Naive thymus-derived CD4-positive, alpha-beta T cell (primary cell): ENCODE results near the gene ABHD2. TPM values are rescaled to one million over a fixed set of nuclear protein-coding genes. Genes with fewer than 3 reads are reported as not detected.

Experiments
- ATAC-seq: fragments of 150-1000 bp; cut with Tn5 transposase; 2 replicates; pipeline ENCODE4 v1.10.0; 2021; ENCODE audit warnings: mild to moderate bottlenecking, moderate library complexity
- CTCF ChIA-PET: fragments of 350-600 bp; sonication (Branson Sonifier 250); formaldehyde crosslinking; loops from one replicate; lab custom pipeline; 2021; ENCODE audit warnings: antibody characterized with exemption; lab: Charles Lee
- POLR2A ChIA-PET: fragments of 350-600 bp; sonication (Branson Sonifier 250); formaldehyde crosslinking; loops from one replicate; lab custom pipeline; 2021; ENCODE audit warnings: antibody characterized with exemption, inconsistent platforms; lab: Charles Lee
- DNase-seq, 9 donors: peaks; one replicate each; pipeline versions ENCODE4 v3.0.0 to v3.0.0-alpha.2; 2020 to 2022; ENCODE audit warnings: mixed read lengths in 1 of 9
- H3K27ac ChIP-seq: one replicate; pipeline ENCODE4 v1.7.0; 2013; ENCODE audit warnings: mild to moderate bottlenecking, low read depth, low read length, moderate library complexity
- H3K27me3 ChIP-seq, 2 donors: one replicate each; pipeline ENCODE4 v1.7.0; 2013; ENCODE audit warnings: low read length in 2 of 2, mild to moderate bottlenecking in 2 of 2, moderate library complexity in 2 of 2; ENCODE audit not compliant: control insufficient read depth in 2 of 2, insufficient read depth in 2 of 2
- H3K36me3 ChIP-seq, 3 experiments: 1 replicate in 2 of 3; 2 replicates in 1 of 3; pipeline ENCODE4 v1.7.0; 2013; ENCODE audit warnings: low read length in 3 of 3, mild to moderate bottlenecking in 3 of 3, moderate library complexity in 1 of 3; ENCODE audit not compliant: insufficient read depth in 3 of 3, control insufficient read depth in 2 of 3
- H3K4me1 ChIP-seq, 2 donors: one replicate each; pipeline ENCODE4 v1.7.0; 2013; ENCODE audit warnings: low read length in 2 of 2, mild to moderate bottlenecking in 2 of 2, moderate library complexity in 1 of 2; ENCODE audit not compliant: control insufficient read depth in 2 of 2, insufficient read depth in 2 of 2
- H3K4me3 ChIP-seq: 2 replicates; pipeline ENCODE4 v1.7.0; 2013; ENCODE audit warnings: mild to moderate bottlenecking, low read length
- H3K9me3 ChIP-seq, 3 experiments: 1 replicate in 2 of 3; 2 replicates in 1 of 3; pipeline ENCODE4 v1.7.0; 2013; ENCODE audit warnings: low read length in 3 of 3; ENCODE audit not compliant: control insufficient read depth in 2 of 3
- H3K27ac Mint-ChIP-seq, 9 donors: one replicate each; pipeline ENCODE4 v1.8.0; 2020 to 2022; ENCODE audit warnings: mixed read lengths in 9 of 9, mild to moderate bottlenecking in 8 of 9, moderate library complexity in 5 of 9, inconsistent platforms in 2 of 9
- H3K27me3 Mint-ChIP-seq, 5 donors: one replicate each; pipeline ENCODE4 v1.8.0; 2021 to 2022; ENCODE audit warnings: mixed read lengths in 5 of 5, mild to moderate bottlenecking in 1 of 5
- H3K36me3 Mint-ChIP-seq, 5 donors: one replicate each; pipeline ENCODE4 v1.8.0; 2020 to 2022; ENCODE audit warnings: mixed read lengths in 5 of 5, mild to moderate bottlenecking in 3 of 5, inconsistent platforms in 1 of 5
- H3K4me1 Mint-ChIP-seq, 7 donors: one replicate each; pipeline ENCODE4 v1.8.0; 2020 to 2022; ENCODE audit warnings: mixed read lengths in 7 of 7, mild to moderate bottlenecking in 3 of 7, inconsistent platforms in 1 of 7
- H3K4me3 Mint-ChIP-seq, 10 donors: one replicate each; pipeline ENCODE4 v1.8.0; 2020 to 2022; ENCODE audit warnings: mild to moderate bottlenecking in 10 of 10, mixed read lengths in 10 of 10, moderate library complexity in 6 of 10, inconsistent platforms in 2 of 10
- H3K9me3 Mint-ChIP-seq, 11 donors: one replicate each; pipeline ENCODE4 v1.8.0; 2020 to 2022; ENCODE audit warnings: mixed read lengths in 11 of 11, mild to moderate bottlenecking in 4 of 11, inconsistent platforms in 1 of 11, moderate library complexity in 1 of 11
- intact Hi-C, 2 donors: fragments of 100-400 bp; cut with micrococcal nuclease; formaldehyde crosslinking; loops; one replicate each; pipeline ENCODE4 v1.15.1; 2023
- polyA plus RNA-seq, 2 donors: library from polyadenylated mRNA; unstranded; fragments of 300-500 nt; fragmentation: Illumina TruSeq; gene quantifications; one replicate each; pipeline ENCODE4 v1.2.3, GENCODE V29; 2021
- total RNA-seq, 6 experiments: library from RNA in 5 of 6; stranded (reverse) in 5 of 6; gene quantifications; 1 replicate in 5 of 6; 2 replicates in 1 of 6; pipeline ENCODE4 v1.2.3 and lab custom pipeline; 2021 to 2026

ABHD2 gene
- total and polyA plus RNA-seq, 7 experiments from 2014 or later = 19.4 to 85.0 (median 63.6) TPM

GRCh38 chr15:89186803-89187202 lies 98.5 kb downstream of the ABHD2 start:
- no peaks in the 10 kb centered on the region for H3K27me3 Mint-ChIP-seq
- Histone ChIP-seq H3K4me1 (no peaks in the 10 kb centered on the region), H3K9me3 (no peaks in the 10 kb centered on the region), H3K27me3 (no peaks in the 10 kb centered on the region), H3K27ac (no peak overlapping the region), H3K36me3 (peaks cover 4 to 73% (median 8%) of the 10 kb centered on the region in 3 experiments), H3K4me3 (no peak overlapping the region)
- peak overlapping the region in 1 of 9 donors; percentile 30 for H3K27ac Mint-ChIP-seq
- intact Hi-C loops = no loop called here
- DNase-seq (no peak), ATAC-seq (no peak)
- H3K9me3 Mint-ChIP-seq = no peaks in the 10 kb centered on the region
- CTCF ChIA-PET = no interaction called here
- H3K4me3 Mint-ChIP-seq = no peak overlapping the region
- POLR2A ChIA-PET = no interaction called here
- peaks cover 0 to 3% (median 0%) of the 10 kb centered on the region in 7 donors for H3K4me1 Mint-ChIP-seq
- H3K36me3 Mint-ChIP-seq = peaks cover 9 to 56% (median 18%) of the 10 kb centered on the region in 5 donors

DNA sequence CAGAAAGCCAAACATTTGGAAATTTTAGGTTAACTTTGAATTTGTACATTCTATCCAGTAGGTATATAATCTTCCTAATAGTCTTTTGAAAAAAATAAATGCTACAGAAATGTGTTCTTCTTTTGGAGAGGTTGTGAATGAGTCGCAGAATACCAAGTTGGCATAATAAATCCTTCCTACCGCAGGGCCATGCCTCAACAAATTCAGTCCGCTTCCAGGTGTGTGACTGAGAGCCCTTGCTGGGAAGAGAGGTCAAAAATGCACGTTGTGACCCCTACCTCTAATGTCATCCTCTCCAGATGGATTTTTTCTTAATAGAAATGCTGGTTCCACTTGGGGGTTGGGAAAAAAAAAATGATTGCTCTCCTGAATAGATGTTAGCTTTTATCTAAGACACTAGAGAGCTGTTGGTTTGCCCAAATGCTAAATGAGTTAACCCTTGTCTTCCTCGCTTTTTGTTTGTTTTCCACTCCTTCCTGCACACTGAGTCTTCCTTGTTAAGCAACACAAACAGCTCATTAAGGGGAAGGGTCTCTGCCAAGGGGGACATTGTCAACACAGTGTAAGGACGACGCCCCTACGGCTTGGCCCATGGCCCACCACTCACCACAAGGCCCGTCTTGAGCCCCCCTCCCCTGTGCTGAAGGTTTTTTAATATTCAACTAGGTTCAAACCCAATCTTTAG lies 99.2 kb downstream of the ABHD2 start:
- Mint-ChIP-seq H3K4me3 (no peak overlapping the region), H3K9me3 (no peaks in the 10 kb centered on the region), H3K4me1 (peaks cover 0 to 3% (median 0%) of the 10 kb centered on the region in 7 donors), H3K27ac (no peak overlapping the region), H3K27me3 (no peaks in the 10 kb centered on the region), H3K36me3 (peaks cover 8 to 57% (median 22%) of the 10 kb centered on the region in 5 donors)
- intact Hi-C loops = no loop called here
- Histone ChIP-seq H3K4me1 (no peaks in the 10 kb centered on the region), H3K27me3 (no peaks in the 10 kb centered on the region), H3K9me3 (no peaks in the 10 kb centered on the region), H3K4me3 (no peak overlapping the region), H3K36me3 (peaks cover 5 to 79% (median 8%) of the 10 kb centered on the region in 3 experiments), H3K27ac (no peak overlapping the region)
- DNase-seq (no peak), ATAC-seq (no peak)
- ChIA-PET CTCF (interaction anchor here (1.4 kb wide), 1 partner anchor 9 kb away, joined by 3 read pairs; no protein-coding TSS in a partner anchor), POLR2A (no interaction called here)

DNA sequence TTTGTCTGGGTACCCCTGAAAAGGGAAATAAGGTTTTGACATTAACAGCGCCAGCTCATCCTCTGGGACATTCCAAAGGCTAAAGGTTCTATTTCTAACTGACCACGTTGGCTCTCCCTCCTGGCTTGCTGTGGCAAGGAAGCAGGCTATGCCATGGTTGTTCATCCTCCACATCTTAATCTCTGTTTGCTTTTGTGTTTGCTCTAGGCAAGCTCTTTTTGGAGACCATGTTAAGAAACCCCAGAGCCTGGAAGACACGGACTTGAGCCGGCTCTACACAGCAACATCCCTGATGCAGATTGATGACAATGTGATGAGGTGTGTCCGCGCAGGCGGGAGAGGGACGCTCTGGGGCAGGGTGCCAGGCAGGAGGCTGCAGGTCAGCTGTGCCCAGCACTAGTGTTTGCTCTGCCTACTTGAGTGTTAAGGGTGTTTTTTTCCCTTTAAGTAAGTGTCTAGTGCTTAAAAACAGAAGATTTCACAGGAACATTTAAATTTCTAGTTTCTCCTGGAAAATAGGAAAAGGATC lies 99.8 kb downstream of the ABHD2 start:
- Mint-ChIP-seq H3K4me3 (no peak overlapping the region), H3K36me3 (peaks cover 9 to 62% (median 26%) of the 10 kb centered on the region in 5 donors), H3K9me3 (no peaks in the 10 kb centered on the region), H3K27ac (no peak overlapping the region), H3K4me1 (peaks cover 0 to 3% (median 0%) of the 10 kb centered on the region in 7 donors), H3K27me3 (no peaks in the 10 kb centered on the region)
- ATAC-seq (no peak), DNase-seq (no peak)
- intact Hi-C loops = no loop called here
- H3K36me3 ChIP-seq = peaks cover 11 to 85% (median 12%) of the 10 kb centered on the region in 3 experiments
- no peaks in the 10 kb centered on the region for H3K9me3 ChIP-seq
- H3K4me1 ChIP-seq = no peaks in the 10 kb centered on the region
- CTCF ChIA-PET = interaction anchor here (1.4 kb wide), 1 partner anchor 10 kb away, joined by 3 read pairs; no protein-coding TSS in a partner anchor
- no peak overlapping the region for H3K4me3 ChIP-seq
- H3K27ac ChIP-seq = no peak overlapping the region
- POLR2A ChIA-PET = no interaction called here
- no peaks in the 10 kb centered on the region for H3K27me3 ChIP-seq

- no peak overlapping the region for H3K27ac Mint-ChIP-seq
- H3K36me3 ChIP-seq = peaks cover 12 to 92% (median 16%) of the 10 kb centered on the region in 3 experiments
- H3K27ac ChIP-seq = no peak overlapping the region
- intact Hi-C loops = no loop called here
- peaks cover 15 to 59% (median 25%) of the 10 kb centered on the region in 5 donors for H3K36me3 Mint-ChIP-seq
- ATAC-seq = no peak
- no peaks in the 10 kb centered on the region for H3K9me3 Mint-ChIP-seq
- H3K4me1 ChIP-seq = no peaks in the 10 kb centered on the region
- no peaks in the 10 kb centered on the region for H3K9me3 ChIP-seq
- no peaks in the 10 kb centered on the region for H3K27me3 Mint-ChIP-seq
- peaks cover 0 to 4% (median 0%) of the 10 kb centered on the region in 7 donors for H3K4me1 Mint-ChIP-seq
- ChIA-PET CTCF (no interaction called here), POLR2A (no interaction called here)
- no peak for DNase-seq
- H3K4me3 ChIP-seq = no peak overlapping the region
- no peak overlapping the region for H3K4me3 Mint-ChIP-seq
- no peaks in the 10 kb centered on the region for H3K27me3 ChIP-seq
These were observed 103.9 kb downstream of the ABHD2 start for GRCh38 chr15:89192136-89192535.

- H3K27me3 Mint-ChIP-seq = no peaks in the 10 kb centered on the region
- ChIA-PET CTCF (no interaction called here), POLR2A (interaction anchor here (0.7 kb wide), 1 partner anchor 192 kb away, joined by 3 read pairs; no protein-coding TSS in a partner anchor)
- peaks cover 12 to 92% (median 16%) of the 10 kb centered on the region in 3 experiments for H3K36me3 ChIP-seq
- H3K4me3 ChIP-seq = no peak overlapping the region
- peaks cover 0 to 7% (median 0%) of the 10 kb centered on the region in 7 donors for H3K4me1 Mint-ChIP-seq
- no peak overlapping the region for H3K4me3 Mint-ChIP-seq
- intact Hi-C loops = no loop called here
- peaks cover 17 to 59% (median 26%) of the 10 kb centered on the region in 5 donors for H3K36me3 Mint-ChIP-seq
- no peaks in the 10 kb centered on the region for H3K4me1 ChIP-seq
- no peaks in the 10 kb centered on the region for H3K9me3 ChIP-seq
- DNase-seq (no peak), ATAC-seq (no peak)
- no peaks in the 10 kb centered on the region for H3K27me3 ChIP-seq
- no peak overlapping the region for H3K27ac Mint-ChIP-seq
- H3K27ac ChIP-seq = no peak overlapping the region
- no peaks in the 10 kb centered on the region for H3K9me3 Mint-ChIP-seq
These were observed 104.5 kb downstream of the ABHD2 start for GRCh38 chr15:89192766-89193165.

DNA sequence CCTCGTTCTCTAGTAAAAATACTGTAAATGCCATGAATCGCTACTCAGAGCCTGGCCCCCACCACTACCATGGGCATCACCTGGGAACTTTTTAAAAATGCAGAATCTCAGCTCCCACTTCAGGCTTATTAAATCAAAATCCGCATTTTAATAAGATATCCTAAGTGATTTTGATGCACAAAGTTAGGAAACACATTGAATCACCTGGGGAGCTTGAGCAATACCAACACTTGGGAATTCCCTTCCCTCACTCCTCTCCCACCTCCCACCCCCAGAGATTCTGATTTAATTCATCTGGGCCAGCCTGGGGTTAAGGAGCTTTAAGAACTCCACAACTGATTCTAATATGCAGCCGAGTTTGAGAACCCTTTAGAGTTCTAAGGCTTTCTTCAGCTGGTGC lies 106.4 kb downstream of the ABHD2 start:
- no peak overlapping the region for H3K27ac ChIP-seq
- no peak overlapping the region for H3K4me3 ChIP-seq
- ATAC-seq = no peak
- no peak for DNase-seq
- Mint-ChIP-seq H3K27me3 (no peaks in the 10 kb centered on the region), H3K4me3 (no peak overlapping the region), H3K36me3 (peaks cover 17 to 51% (median 17%) of the 10 kb centered on the region in 5 donors), H3K4me1 (peaks cover 0 to 7% (median 0%) of the 10 kb centered on the region in 7 donors), H3K27ac (peak overlapping the region in 1 of 9 donors; percentile 59), H3K9me3 (no peaks in the 10 kb centered on the region)
- no peaks in the 10 kb centered on the region for H3K4me1 ChIP-seq
- POLR2A ChIA-PET = no interaction called here
- no peaks in the 10 kb centered on the region for H3K27me3 ChIP-seq
- peaks cover 5 to 78% (median 20%) of the 10 kb centered on the region in 3 experiments for H3K36me3 ChIP-seq
- intact Hi-C loops = no loop called here
- CTCF ChIA-PET = no interaction called here
- no peaks in the 10 kb centered on the region for H3K9me3 ChIP-seq
